Loucy (cell line): ENCODE results near the gene PCDHGC3.

Experiments used
- H2AFZ ChIP-seq: fragments of 200-600 bp; sonication (generic); 2 replicates; pipeline ENCODE4 v1.6.0; 2016; ENCODE audit warnings: antibody characterized with exemption, mild to moderate bottlenecking, low read length, moderate library complexity
- H3F3A ChIP-seq: fragments of 200-600 bp; 2 replicates; pipeline ENCODE4 v1.6.0; 2016; ENCODE audit warnings: antibody characterized with exemption, low read depth, mild to moderate bottlenecking
- H3K27me3 ChIP-seq: fragments of 200-600 bp; sonication (generic); 2 replicates; pipeline ENCODE4 v1.6.1; 2014; ENCODE audit warnings: low read length, mild to moderate bottlenecking; ENCODE audit not compliant: insufficient read depth, poor library complexity, severe bottlenecking
- H3K36me3 ChIP-seq: fragments of 200-600 bp; sonication (generic); 2 replicates; pipeline ENCODE4 v1.6.1; 2016; ENCODE audit warnings: low read length; ENCODE audit not compliant: insufficient read depth
- H3K4me1 ChIP-seq: fragments of 200-600 bp; sonication (generic); 2 replicates; pipeline ENCODE4 v1.5.1; 2014; ENCODE audit warnings: low read length, mild to moderate bottlenecking; ENCODE audit not compliant: insufficient read depth, poor library complexity, severe bottlenecking
- H3K4me2 ChIP-seq: fragments of 200-600 bp; sonication (generic); 2 replicates; pipeline ENCODE4 v1.6.0; 2014; ENCODE audit warnings: antibody characterized with exemption, low read length, low read depth, mild to moderate bottlenecking; ENCODE audit not compliant: poor library complexity, severe bottlenecking
- H3K4me3 ChIP-seq: fragments of 200-600 bp; sonication (generic); 2 replicates; pipeline ENCODE4 v1.5.1; 2014; ENCODE audit warnings: low read length, mild to moderate bottlenecking, mixed read lengths; ENCODE audit not compliant: poor library complexity, severe bottlenecking
- H3K79me2 ChIP-seq: fragments of 200-600 bp; sonication (generic); 2 replicates; pipeline ENCODE4 v1.6.1; 2014; ENCODE audit warnings: low read length; ENCODE audit not compliant: insufficient read depth
- H3K9ac ChIP-seq: fragments of 200-600 bp; sonication (generic); 2 replicates; pipeline ENCODE4 v1.6.0; 2014; ENCODE audit warnings: mild to moderate bottlenecking, low read depth, low read length, moderate library complexity; ENCODE audit not compliant: poor library complexity, severe bottlenecking
- H3K9me2 ChIP-seq: fragments of 200-600 bp; sonication (generic); replicated peaks from 2 replicates; pipeline ENCODE4 v1.6.1; 2016; ENCODE audit warnings: low read depth, low read length, mixed read lengths
- H3K9me3 ChIP-seq: fragments of 200-600 bp; sonication (generic); 2 replicates; pipeline ENCODE4 v1.6.1; 2014; ENCODE audit warnings: mild to moderate bottlenecking, antibody characterized with exemption, low read length, low read depth; ENCODE audit not compliant: insufficient read depth
- H4K20me1 ChIP-seq: fragments of 200-600 bp; sonication (generic); 2 replicates; pipeline ENCODE4 v1.6.0; 2014; ENCODE audit warnings: antibody characterized with exemption, low read length, mild to moderate bottlenecking; ENCODE audit not compliant: insufficient read depth, poor library complexity, severe bottlenecking
- EZH2phosphoT487 ChIP-seq: fragments of 200-600 bp; IDR thresholded peaks from 2 replicates; pipeline ENCODE4 v1.6.1; 2018; ENCODE audit warnings: antibody characterized with exemption, mild to moderate bottlenecking, moderate library complexity, borderline replicate concordance
- TF ChIP-seq, protein P1 (sequence below): fragments of 200-600 bp; sonication (generic); conservative IDR thresholded peaks from 2 replicates; pipeline ENCODE4 v1.5.1; 2014; ENCODE audit warnings: mild to moderate bottlenecking, antibody characterized with exemption, low read length

The PCDHGC3 gene

DNA sequence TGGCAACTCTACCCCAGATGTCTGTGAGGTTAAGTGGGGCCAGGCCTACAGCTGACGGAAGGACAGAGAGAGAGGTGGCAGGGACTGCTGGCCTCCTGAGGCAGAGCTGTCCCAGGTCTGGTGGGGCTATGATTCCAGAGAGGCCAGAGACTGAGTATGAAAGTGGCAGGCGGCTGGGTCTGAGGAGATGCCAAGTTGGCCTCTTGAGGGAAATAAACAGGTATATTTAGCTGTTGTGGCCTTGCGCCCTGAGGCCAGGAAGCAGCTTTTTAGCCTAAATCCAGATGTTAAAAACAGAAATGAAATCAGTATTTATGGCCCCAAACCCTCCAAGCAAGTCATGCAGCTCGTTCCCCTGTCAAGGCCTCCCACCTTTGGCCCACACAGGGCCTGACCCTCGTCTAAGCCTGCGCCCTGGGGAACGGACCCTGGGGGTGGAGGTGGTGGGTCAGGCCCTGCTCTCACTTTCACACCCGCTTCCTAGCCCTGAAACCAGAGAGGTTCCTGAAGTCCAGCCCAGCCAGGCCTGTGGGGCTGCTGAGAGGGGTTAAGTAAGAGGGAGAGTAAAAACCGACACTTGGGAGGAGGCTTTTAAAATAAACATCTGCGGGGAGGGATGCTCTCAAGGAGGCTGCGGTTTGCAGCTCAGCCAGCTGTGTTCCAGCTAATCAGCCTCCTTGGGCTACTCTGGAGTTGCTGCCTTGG is 31.8 kb downstream of the PCDHGC3 start:
- Histone ChIP-seq H3K4me2 (no peak overlapping the region), H3F3A (no peaks in the 10 kb centered on the region)

DNA sequence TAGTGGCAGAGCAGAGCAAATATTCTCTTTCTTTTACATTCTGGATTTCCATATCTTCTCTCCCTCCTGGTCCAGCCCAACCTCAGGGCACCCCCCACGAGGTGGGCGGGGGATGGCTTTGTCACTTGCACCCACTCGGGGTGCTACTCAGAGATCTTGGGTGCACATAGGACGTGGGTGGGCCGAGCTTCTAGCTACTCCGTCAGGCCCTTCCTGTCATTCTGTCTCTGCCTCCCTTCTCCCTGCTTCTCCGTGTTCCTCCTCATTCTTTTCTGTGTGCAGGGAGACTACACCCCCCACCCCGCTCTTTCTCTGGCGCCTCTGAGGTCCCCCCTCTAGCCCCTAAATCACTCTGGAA is 32.7 kb downstream of the PCDHGC3 start:
- Histone ChIP-seq H3F3A (no peaks in the 10 kb centered on the region), H3K79me2 (no peaks in the 10 kb centered on the region), H3K4me3 (no peak overlapping the region), H3K9ac (no peak overlapping the region), H3K36me3 (peaks cover 10% of the 10 kb centered on the region; the same call in 1 of the 2 replicates), H2AFZ (no peak overlapping the region), H3K9me3 (no peaks in the 10 kb centered on the region), H3K27me3 (no peaks in the 10 kb centered on the region), H3K4me2 (no peak overlapping the region), H4K20me1 (no peaks in the 10 kb centered on the region), H3K4me1 (no peaks in the 10 kb centered on the region), H3K9me2 (no peaks in the 10 kb centered on the region)
- no peak for TF ChIP-seq EZH2phosphoT487
- TF ChIP-seq, protein P1, sequence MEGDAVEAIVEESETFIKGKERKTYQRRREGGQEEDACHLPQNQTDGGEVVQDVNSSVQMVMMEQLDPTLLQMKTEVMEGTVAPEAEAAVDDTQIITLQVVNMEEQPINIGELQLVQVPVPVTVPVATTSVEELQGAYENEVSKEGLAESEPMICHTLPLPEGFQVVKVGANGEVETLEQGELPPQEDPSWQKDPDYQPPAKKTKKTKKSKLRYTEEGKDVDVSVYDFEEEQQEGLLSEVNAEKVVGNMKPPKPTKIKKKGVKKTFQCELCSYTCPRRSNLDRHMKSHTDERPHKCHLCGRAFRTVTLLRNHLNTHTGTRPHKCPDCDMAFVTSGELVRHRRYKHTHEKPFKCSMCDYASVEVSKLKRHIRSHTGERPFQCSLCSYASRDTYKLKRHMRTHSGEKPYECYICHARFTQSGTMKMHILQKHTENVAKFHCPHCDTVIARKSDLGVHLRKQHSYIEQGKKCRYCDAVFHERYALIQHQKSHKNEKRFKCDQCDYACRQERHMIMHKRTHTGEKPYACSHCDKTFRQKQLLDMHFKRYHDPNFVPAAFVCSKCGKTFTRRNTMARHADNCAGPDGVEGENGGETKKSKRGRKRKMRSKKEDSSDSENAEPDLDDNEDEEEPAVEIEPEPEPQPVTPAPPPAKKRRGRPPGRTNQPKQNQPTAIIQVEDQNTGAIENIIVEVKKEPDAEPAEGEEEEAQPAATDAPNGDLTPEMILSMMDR, result no peak

More for the DNA sequence above, 31.8 kb downstream of the PCDHGC3 start:
- Histone ChIP-seq H3K4me1 (no peaks in the 10 kb centered on the region), H3K4me3 (no peak overlapping the region), H3K79me2 (no peaks in the 10 kb centered on the region), H3K36me3 (peaks cover under 1% of the 10 kb centered on the region; the same call in 1 of the 2 replicates), H4K20me1 (no peaks in the 10 kb centered on the region), H3K9me3 (no peaks in the 10 kb centered on the region), H3K27me3 (no peaks in the 10 kb centered on the region), H2AFZ (no peak overlapping the region), H3K9ac (no peak overlapping the region), H3K9me2 (no peaks in the 10 kb centered on the region)
- TF ChIP-seq, protein P1, result no peak
- TF ChIP-seq EZH2phosphoT487, result no peak

DNA sequence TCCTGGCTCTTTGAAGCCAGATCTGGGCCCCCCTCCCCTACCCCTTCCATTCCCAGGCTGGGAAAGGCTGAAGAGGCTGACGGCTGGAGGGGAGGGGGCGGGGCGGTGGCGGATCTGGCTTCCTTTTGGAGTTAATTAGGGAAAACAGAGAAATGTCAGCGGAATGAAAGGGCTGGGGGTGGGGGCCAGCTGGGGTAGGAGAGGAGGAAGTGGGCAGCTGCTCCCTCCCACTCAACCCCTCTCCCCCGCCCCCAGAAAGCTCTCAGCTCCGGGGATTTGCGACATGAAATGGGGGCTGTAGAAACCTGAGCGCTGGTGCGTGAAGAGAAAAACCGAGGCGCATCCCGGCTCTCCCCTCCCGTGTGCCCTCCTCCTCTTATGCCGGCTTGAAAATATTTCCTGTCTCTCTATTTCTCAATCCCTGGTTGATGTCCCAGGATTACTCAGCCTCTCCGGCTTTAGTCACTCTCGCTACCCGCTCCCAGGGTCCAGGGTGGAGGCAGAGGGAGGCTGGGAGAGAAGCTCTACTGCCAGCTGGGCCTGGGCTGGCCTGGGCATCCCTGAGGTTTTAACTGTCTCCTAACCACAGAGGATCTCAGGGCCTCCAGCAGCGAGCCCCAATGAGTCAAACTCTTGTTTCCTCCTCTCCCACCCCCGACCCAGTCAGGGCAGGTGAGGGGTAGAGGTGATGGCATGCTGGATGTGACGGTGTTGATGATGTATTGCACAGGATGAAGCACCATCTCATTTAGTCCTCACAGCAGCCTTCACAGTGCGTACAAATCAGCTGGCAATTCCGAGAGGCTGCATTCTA is 33.2 kb downstream of the PCDHGC3 start:
- Histone ChIP-seq H3K36me3 (peaks cover 15% of the 10 kb centered on the region; the same call in 1 of the 2 replicates), H3K9me2 (no peaks in the 10 kb centered on the region), H3F3A (no peaks in the 10 kb centered on the region), H3K4me2 (no peak overlapping the region), H3K9ac (no peak overlapping the region), H3K27me3 (no peaks in the 10 kb centered on the region), H3K79me2 (no peaks in the 10 kb centered on the region), H3K4me3 (no peak overlapping the region), H3K4me1 (no peaks in the 10 kb centered on the region), H3K9me3 (no peaks in the 10 kb centered on the region), H2AFZ (no peak overlapping the region), H4K20me1 (no peaks in the 10 kb centered on the region)
- no peak for TF ChIP-seq EZH2phosphoT487
- TF ChIP-seq, protein P1, result no peak
